HG03575 (cell line): Measurements from ENCODE around the gene SIL1.
"Not testable (repeated sequence)": the region's sequence is repeated elsewhere in the genome, so short reads cannot be mapped to it uniquely, and the experiment has no call there.

Experiments used
- ATAC-seq: cut with Tn5 transposase; IDR thresholded peaks from one replicate; pipeline ENCODE4 v1.9.1; 2021; ENCODE audit not compliant: unreplicated experiment, insufficient number of reproducible peaks, low FRiP score; ENCODE audit errors: extremely low read depth

SIL1 gene

DNA sequence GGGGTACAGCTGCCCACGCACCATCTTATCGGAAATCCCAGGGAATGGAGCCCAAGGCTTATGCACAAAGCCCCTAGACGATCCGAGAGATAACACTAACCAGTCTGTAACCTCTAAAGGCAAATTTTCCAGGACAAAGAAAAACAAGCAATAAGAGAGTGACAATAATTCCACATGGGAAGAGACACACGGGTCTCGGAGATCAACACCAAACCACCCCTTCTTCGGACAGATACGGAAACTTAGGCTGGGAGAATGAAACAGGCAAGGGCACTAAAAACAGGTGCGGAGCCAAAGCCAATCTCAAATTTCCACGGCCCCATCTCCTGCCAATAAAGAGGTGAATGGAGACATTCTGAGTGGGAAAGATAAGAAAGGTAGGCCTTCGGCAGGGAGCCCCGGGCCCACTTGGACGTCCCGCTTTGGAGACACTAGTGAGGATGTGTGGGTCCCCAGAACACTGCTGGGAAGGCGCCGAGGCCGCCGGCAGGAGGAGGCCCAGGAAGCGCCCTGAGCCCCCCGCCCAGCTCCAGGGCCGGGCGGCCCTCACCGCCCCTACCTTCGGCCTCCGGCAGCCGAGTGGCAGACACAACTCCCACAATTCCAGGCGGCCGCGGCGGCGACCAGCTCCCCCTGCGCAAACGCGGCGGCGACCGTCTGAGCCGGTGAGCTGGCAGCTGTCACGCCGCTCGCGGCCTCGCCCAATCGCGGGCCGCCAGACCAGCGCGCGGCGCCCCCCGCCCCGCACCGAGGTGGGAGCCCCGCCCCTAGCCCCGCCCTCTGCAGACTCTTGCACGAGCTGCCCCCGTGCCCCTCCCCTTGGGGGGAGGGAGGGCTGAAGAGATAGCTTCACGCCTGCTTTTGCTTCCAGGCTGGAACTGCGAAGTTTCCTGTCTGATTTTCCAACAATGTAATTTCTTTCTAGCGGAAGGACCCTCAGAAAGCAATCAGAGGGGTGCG lies at the start of gene SIL1:
Gene SIL1, minus strand, starts transcription at position 659 of the 960 bp plus-strand sequence. CDS start 70,525 bp downstream, outside the sequence.
- ATAC-seq = peak; percentile 77

- ATAC-seq = no peak
Observed at GRCh38 chr5:139246394-139246793, 48.2 kb upstream of the SIL1 start.

- no peak for ATAC-seq
Observed at GRCh38 chr5:139245637-139246339, 47.6 kb upstream of the SIL1 start.

- no peak for ATAC-seq
Observed at GRCh38 chr5:139243425-139243970, 45.3 kb upstream of the SIL1 start.

DNA sequence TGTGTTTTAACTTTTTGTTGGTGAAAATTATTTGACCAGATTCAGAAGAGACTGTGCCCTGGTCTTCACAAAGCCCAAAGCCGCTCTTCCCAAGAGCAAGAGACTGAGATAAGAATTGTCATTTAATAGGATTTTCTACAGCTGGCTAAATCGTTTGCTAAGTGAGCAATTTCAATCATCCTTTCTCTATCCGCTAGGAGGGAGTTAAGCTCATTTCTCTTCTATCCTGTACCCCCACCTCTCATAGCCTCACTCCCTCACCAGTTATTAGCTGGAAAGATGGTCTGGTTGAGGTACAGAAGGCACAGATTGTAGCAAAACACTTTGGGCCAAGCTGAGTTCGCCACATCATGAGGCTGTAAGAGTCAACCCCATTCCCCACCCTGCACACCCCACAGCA lies 43.0 kb upstream of the SIL1 start:
- ATAC-seq = no peak

GRCh38 chr5:139236479-139236878 lies 38.3 kb upstream of the SIL1 start:
- no peak for ATAC-seq

GRCh38 chr5:139232147-139232724 lies 34.1 kb upstream of the SIL1 start:
- no peak for ATAC-seq

DNA sequence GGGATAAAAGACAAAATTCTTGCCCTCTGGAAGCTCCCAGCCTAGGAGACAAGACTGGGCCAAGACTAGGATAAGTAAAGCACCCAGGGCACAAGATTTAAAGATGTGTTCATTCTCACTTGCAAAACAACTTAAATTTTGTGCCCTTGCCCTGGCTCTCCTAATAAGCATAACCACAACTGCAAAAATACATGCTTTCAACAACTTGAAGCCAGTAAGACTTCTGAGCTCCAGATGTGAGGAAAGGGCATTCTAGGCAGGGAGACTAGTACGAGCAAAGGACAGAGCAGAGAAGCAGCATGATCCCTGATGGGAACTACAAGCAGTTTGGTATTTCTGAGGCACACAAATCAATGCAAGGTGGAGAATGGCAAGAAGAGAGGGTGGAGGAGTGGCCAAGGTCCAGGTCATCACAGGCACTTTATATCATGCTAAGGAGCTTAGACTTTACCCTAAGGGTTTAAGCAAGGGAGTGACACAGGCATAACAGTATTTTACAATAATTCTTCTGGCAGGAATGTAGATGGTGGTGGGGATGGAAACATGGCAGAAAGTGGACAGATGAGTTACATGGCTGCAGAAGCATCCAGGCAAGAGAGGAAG lies 30.1 kb upstream of the SIL1 start:
- ATAC-seq = no peak

DNA sequence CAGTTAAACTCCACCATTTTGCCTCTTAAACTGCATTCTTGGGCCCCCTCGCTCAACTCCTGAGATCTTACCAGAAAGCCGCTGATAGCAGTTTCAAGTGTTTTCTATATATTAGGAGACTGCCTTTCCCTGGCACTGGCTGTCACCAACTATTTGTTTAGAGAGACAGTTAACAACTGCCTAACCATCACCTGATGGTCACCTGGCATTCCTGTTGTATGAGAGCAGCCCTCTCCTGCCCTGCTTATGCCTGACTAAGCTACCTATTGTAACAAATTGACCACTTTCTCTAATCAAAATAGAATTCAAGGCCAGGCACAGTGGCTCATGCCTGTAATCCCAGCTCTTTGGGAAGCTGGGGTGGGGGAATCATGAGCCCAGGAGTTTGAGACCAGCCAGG lies 28.0 kb upstream of the SIL1 start:
- no peak for ATAC-seq

DNA sequence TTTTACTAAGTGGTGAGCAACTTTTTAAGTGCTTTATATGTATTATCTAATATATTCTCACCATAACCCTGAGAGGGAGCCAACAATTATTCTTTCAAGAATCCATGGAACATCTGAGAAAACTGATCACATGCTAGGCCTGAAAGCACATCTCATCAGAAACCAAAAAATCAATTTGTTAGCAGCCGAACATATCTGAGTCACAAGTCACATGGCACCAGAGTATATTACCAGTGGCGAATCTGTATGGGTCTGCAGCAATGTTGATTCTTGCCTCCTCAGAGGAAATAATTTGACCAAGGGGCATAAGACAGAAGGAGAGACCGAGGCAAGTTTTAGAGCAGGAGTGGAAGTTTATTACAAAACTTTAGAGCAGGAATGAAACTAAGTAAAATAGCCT lies 25.3 kb upstream of the SIL1 start:
- no peak for ATAC-seq

DNA sequence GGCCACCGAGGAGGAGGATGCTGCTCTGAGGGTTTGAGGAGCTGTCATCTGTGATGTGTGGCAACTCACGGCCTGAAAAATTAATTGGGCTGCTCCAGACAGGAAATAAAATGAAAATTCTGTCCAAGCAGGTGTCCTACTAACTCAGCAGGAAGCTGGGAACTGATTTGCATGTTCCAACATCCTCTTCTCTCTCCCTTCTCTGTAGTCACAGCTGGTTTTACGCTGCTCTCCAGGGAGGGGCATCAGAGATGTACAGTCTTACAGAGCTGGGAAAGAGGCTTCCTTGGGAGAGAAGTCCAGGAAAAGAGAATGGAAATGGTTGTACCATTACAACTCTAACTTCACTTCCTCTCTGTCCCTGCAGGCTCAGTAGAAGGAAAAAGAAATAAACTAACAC lies 24.2 kb upstream of the SIL1 start:
- ATAC-seq = no peak

- ATAC-seq = not testable (repeated sequence)
Observed at GRCh38 chr5:139218038-139218437, 19.9 kb upstream of the SIL1 start.

DNA sequence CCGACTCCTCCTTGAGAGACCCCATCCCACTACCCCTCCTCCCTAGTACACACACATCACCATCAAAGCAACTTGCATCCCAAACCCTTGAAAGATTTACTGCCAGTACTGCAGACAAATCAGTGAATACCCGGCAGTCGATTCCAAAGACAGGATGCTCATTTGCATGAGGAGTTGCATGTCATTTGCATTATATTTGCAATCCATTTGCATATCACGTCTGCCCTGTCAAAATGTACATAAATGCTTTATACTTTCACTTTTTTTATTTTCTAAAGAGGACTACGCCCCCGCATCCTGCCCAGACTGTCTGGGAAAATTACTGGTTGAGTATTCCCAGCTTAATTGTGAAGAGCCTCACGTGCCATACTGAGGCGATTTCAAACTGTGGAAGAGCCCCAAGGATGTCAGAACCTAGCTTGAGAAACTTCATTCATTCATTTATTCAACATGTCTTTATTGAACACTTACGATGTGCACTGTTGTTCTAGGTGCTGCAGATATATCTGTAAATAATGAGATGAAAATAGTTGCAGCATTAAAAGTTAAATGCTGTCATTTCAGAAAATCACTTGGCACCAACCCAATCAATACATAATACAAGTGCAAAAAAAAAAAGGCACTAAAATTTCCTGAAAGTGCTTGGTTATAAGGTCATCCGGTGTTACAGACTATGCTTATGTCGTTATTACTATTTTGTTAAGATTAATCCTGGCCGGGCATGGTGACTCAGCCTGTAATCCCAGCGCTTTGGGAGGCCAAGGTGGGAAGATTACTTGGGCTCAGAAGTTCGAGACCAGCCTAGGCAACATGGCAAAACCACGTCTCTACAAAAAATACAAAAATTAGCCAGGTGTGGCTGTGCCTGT lies 17.2 kb upstream of the SIL1 start:
- ATAC-seq = no peak

DNA sequence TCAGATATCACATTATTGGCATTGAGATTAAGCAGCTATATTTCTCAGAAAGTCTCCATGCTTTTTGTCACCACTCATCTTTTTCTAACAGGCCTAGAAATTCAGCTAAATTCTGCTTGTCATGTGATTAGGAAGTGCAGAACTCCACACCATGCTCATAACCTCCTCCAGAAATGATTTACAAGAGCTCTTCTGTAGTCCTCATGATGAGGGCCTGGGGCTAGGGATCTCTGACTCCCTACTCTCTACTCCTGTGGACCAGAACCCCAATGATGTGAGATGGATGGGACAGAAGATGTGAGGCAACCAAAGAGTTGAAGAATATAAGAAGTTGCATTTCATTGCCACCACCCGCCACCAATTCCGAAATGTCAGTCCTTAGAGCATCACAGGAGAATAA lies 16.5 kb upstream of the SIL1 start:
- ATAC-seq = no peak

DNA sequence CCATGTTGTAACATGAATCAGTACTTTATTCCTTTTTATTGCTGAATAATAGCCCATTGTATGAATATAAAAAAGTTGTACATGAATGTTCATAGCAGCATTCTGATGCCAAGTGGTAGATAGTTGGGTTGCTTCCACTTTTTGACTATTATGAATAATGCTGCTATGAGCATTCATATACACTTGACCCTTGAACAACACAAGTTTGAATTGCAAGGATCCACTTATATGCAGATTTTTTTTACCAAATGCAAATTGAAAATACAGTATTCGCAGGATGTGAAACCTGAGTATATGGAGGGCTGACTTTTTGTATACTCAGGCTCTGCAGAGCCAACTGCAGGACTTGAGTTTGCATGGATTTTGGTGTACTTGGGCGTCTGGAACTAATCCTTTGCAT lies 14.7 kb upstream of the SIL1 start:
- ATAC-seq = no peak

DNA sequence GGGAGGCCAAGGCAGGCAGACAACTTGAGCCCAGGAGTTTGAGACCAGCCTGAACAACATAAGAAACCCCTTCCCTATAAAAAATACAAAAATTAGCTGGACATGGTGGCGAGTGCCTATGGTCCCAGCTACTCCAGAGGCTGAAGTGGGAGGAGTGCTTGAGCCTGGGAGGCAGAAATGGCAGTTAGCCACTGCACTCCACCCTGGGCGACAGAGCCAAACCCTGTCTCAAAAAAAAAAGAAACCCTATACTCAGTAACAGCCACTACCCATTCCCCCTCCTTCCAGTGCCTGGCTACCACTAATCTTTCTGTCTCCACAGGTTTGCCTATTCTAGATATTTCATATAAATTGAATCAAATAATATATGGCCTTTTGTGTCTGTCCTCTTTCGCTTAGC lies 14.3 kb upstream of the SIL1 start:
- no peak for ATAC-seq

DNA sequence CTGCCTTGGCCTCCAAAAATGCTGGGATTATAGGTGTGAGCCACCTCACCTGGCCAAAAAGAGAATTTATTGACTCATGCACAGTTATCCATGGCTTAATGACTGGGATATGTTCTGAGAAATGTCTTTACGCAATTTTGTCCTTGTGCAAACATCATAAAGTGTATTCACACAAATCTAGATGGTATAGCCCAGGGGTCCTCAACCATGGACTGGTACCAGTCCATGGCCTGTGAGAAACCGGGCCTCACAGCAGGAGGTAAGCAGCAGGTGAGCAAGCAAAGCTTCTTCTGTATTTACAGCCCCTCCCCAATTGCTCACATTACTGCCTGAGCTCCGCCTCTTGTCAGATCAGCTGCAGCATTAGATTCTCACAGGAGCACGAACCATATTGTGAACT lies 12.4 kb upstream of the SIL1 start:
- no peak for ATAC-seq

GRCh38 chr5:139207297-139208000 lies 9.3 kb upstream of the SIL1 start:
- no peak for ATAC-seq
